ENCODE measurements around the gene RAPGEF4. TPM values are rescaled to one million over a fixed set of nuclear protein-coding genes. Genes with fewer than 3 reads are reported as not detected.

Gene RAPGEF4
- total RNA-seq, 1 donor from 2014 or later, result 8.7 TPM

DNA sequence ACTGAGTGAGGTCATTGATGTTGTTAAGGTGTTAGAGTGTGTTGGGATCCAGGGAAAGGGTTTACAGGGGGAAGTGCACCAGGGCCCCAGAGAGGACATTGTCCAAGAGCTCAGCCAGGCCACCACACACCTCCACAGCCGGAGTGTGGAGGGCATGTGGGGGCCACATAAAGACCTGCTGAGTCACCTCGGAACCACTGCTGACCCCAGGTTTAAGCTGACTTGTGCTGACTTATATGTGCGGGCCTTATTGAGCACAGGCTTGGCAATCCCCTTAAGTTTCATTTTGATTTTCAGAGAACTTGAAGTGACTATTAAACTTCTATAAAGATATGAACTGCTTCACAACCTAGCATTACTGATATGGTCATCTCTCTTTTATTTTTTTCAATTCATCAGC, 173.8 kb downstream of the RAPGEF4 start:
- Mint-ChIP-seq H3K9me3 (ENCODE audit: unreplicated experiment) (no peaks in the 10 kb centered on the region), H3K36me3 (ENCODE audit: unreplicated experiment) (no peaks in the 10 kb centered on the region), H3K27ac (ENCODE audit: unreplicated experiment) (no peak overlapping the region), H3K4me1 (ENCODE audit: low read depth, unreplicated experiment) (peaks cover 22% of the 10 kb centered on the region), H3K27me3 (ENCODE audit: unreplicated experiment) (peaks cover 7% of the 10 kb centered on the region), H3K4me3 (ENCODE audit: unreplicated experiment) (no peak overlapping the region)
- TF ChIP-seq CTCF (IDR thresholded peaks at IDR 0.05; ENCODE audit: partially characterized antibody, unreplicated experiment), result no peak
- DNase-seq, result no peak

- peaks cover 3% of the 10 kb centered on the region for H3K4me1 Mint-ChIP-seq (ENCODE audit: low read depth, unreplicated experiment)
- no peak for DNase-seq
- peaks cover 4% of the 10 kb centered on the region for H3K27me3 Mint-ChIP-seq (ENCODE audit: unreplicated experiment)
- H3K4me3 Mint-ChIP-seq (ENCODE audit: unreplicated experiment), result no peak overlapping the region
- H3K27ac Mint-ChIP-seq (ENCODE audit: unreplicated experiment), result no peak overlapping the region
- no peaks in the 10 kb centered on the region for H3K9me3 Mint-ChIP-seq (ENCODE audit: unreplicated experiment)
- H3K36me3 Mint-ChIP-seq (ENCODE audit: unreplicated experiment), result no peaks in the 10 kb centered on the region
- TF ChIP-seq CTCF (IDR thresholded peaks at IDR 0.05; ENCODE audit: partially characterized antibody, unreplicated experiment), result no peak
Observed at GRCh38 chr2:172912266-172912665, 176.6 kb downstream of the RAPGEF4 start.

GRCh38 chr2:172914341-172915008, 178.8 kb downstream of the RAPGEF4 start:
- no peak for TF ChIP-seq CTCF (IDR thresholded peaks at IDR 0.05; ENCODE audit: partially characterized antibody, unreplicated experiment)
- no peaks in the 10 kb centered on the region for H3K36me3 Mint-ChIP-seq (ENCODE audit: unreplicated experiment)
- no peak overlapping the region for H3K4me3 Mint-ChIP-seq (ENCODE audit: unreplicated experiment)
- no peaks in the 10 kb centered on the region for H3K4me1 Mint-ChIP-seq (ENCODE audit: low read depth, unreplicated experiment)
- no peaks in the 10 kb centered on the region for H3K9me3 Mint-ChIP-seq (ENCODE audit: unreplicated experiment)
- peaks cover 4% of the 10 kb centered on the region for H3K27me3 Mint-ChIP-seq (ENCODE audit: unreplicated experiment)
- DNase-seq, result no peak
- H3K27ac Mint-ChIP-seq (ENCODE audit: unreplicated experiment), result no peak overlapping the region

DNA sequence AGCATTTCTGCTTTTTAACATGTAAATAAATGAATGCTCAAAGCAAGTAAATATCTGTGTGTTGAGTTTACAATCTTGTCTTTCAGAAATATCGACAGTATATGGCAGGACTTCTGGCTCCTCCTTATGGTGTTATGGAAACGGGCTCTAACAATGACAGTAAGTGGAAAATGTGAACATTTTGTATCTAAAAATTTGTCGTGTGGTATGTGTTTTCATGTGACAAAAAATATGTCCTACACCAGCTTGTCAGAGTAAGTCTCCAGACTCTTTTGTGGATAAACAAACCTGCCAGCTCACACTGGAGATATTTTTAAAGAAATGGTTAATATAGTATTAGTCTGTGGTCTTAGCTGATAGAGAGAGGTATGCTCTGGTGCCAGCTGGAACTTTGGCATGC, 182.1 kb downstream of the RAPGEF4 start:
- H3K4me1 Mint-ChIP-seq (ENCODE audit: low read depth, unreplicated experiment), result no peaks in the 10 kb centered on the region
- peaks cover 2% of the 10 kb centered on the region for H3K27me3 Mint-ChIP-seq (ENCODE audit: unreplicated experiment)
- TF ChIP-seq CTCF (IDR thresholded peaks at IDR 0.05; ENCODE audit: partially characterized antibody, unreplicated experiment), result no peak
- no peak overlapping the region for H3K4me3 Mint-ChIP-seq (ENCODE audit: unreplicated experiment)
- H3K9me3 Mint-ChIP-seq (ENCODE audit: unreplicated experiment), result no peaks in the 10 kb centered on the region
- no peak for DNase-seq
- H3K36me3 Mint-ChIP-seq (ENCODE audit: unreplicated experiment), result no peaks in the 10 kb centered on the region
- no peak overlapping the region for H3K27ac Mint-ChIP-seq (ENCODE audit: unreplicated experiment)

DNA sequence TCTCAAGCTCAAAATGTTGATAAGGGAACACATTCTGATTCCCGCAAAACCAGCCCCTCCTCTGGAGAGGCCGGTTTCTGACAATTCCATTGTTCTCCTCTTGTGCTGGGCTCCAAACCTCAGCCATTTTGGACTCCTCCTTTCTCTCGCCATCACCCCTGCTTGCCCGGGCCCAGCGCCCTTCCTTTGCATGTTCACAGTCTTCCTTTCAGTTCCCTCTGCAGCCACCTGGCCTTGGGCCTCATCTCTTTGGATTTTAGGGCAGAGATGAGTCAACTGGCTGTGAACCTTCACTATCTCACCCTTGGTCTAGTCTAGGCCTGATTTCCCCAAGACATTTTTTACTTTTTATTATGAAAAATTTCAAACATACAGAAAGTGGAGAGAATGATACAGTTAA, 184.1 kb downstream of the RAPGEF4 start:
- no peaks in the 10 kb centered on the region for H3K27me3 Mint-ChIP-seq (ENCODE audit: unreplicated experiment)
- no peak overlapping the region for H3K4me3 Mint-ChIP-seq (ENCODE audit: unreplicated experiment)
- no peaks in the 10 kb centered on the region for H3K9me3 Mint-ChIP-seq (ENCODE audit: unreplicated experiment)
- no peak for TF ChIP-seq CTCF (IDR thresholded peaks at IDR 0.05; ENCODE audit: partially characterized antibody, unreplicated experiment)
- no peak for DNase-seq
- no peaks in the 10 kb centered on the region for H3K4me1 Mint-ChIP-seq (ENCODE audit: low read depth, unreplicated experiment)
- no peaks in the 10 kb centered on the region for H3K36me3 Mint-ChIP-seq (ENCODE audit: unreplicated experiment)
- no peak overlapping the region for H3K27ac Mint-ChIP-seq (ENCODE audit: unreplicated experiment)

All from glutamatergic neuron (in vitro differentiated cells).